Osteocyte (in vitro differentiated cells): ENCODE measurements around the gene EDEM1. TPM values are rescaled to one million over a fixed set of nuclear protein-coding genes. Genes with fewer than 3 reads are reported as not detected.
A peak's percentile ranks its signal among the peaks of the same experiment; 100 is the strongest.

ENCODE experiments used
- DNase-seq: peaks from one replicate; pipeline ENCODE4 v3.0.0; 2021; ENCODE audit warnings: mixed read lengths; ENCODE audit not compliant: unreplicated experiment; ENCODE audit errors: extremely low spot score
- H3K27ac Mint-ChIP-seq: one replicate; pipeline ENCODE4 v1.8.0; 2021; ENCODE audit warnings: mild to moderate bottlenecking, mixed read lengths; ENCODE audit not compliant: unreplicated experiment
- H3K27me3 Mint-ChIP-seq: one replicate; pipeline ENCODE4 v1.8.0; 2021; ENCODE audit warnings: mixed read lengths; ENCODE audit not compliant: unreplicated experiment
- H3K36me3 Mint-ChIP-seq: one replicate; pipeline ENCODE4 v1.8.0; 2021; ENCODE audit warnings: mixed read lengths; ENCODE audit not compliant: unreplicated experiment
- H3K4me1 Mint-ChIP-seq: one replicate; pipeline ENCODE4 v1.8.0; 2021; ENCODE audit warnings: mixed read lengths; ENCODE audit not compliant: unreplicated experiment
- H3K4me3 Mint-ChIP-seq: one replicate; pipeline ENCODE4 v1.8.0; 2021; ENCODE audit warnings: mild to moderate bottlenecking, moderate library complexity, mixed read lengths; ENCODE audit not compliant: unreplicated experiment
- H3K9me3 Mint-ChIP-seq: one replicate; pipeline ENCODE4 v1.8.0; 2021; ENCODE audit warnings: mixed read lengths; ENCODE audit not compliant: unreplicated experiment
- CTCF ChIP-seq: fragments of 200-600 bp; sonication (generic); IDR thresholded peaks from 2 replicates; pipeline ENCODE4 v1.5.0; 2021; ENCODE audit warnings: antibody characterized with exemption, mild to moderate bottlenecking, moderate library complexity
- total RNA-seq: library from RNA; stranded (reverse); gene quantifications from 2 replicates; pipeline ENCODE4 v1.2.1, GENCODE V29; 2021

The EDEM1 gene
- total RNA-seq, 1 donor from 2014 or later: 45.9 TPM

GRCh38 chr3:5185093-5185673 lies 2.3 kb upstream of the EDEM1 start:
- H3K4me1 Mint-ChIP-seq: peaks cover 21% of the 10 kb centered on the region
- no peak for DNase-seq
- no peaks in the 10 kb centered on the region for H3K9me3 Mint-ChIP-seq
- no peak overlapping the region for H3K27ac Mint-ChIP-seq
- H3K4me3 Mint-ChIP-seq: no peak overlapping the region
- H3K36me3 Mint-ChIP-seq: peaks cover 22% of the 10 kb centered on the region
- H3K27me3 Mint-ChIP-seq: no peaks in the 10 kb centered on the region
- TF ChIP-seq CTCF: no peak

GRCh38 chr3:5186089-5186857 lies 1.2 kb upstream of the EDEM1 start:
- TF ChIP-seq CTCF: no peak
- peak overlapping the region; percentile 94 for H3K4me3 Mint-ChIP-seq
- DNase-seq: no peak
- H3K36me3 Mint-ChIP-seq: peaks cover 14% of the 10 kb centered on the region
- H3K9me3 Mint-ChIP-seq: no peaks in the 10 kb centered on the region
- H3K27me3 Mint-ChIP-seq: no peaks in the 10 kb centered on the region
- peaks cover 26% of the 10 kb centered on the region for H3K4me1 Mint-ChIP-seq
- peak overlapping the region; percentile 94 for H3K27ac Mint-ChIP-seq

GRCh38 chr3:5186858-5187155 lies 700 bp upstream of the EDEM1 start:
- DNase-seq: no peak
- H3K27me3 Mint-ChIP-seq: no peaks in the 10 kb centered on the region

GRCh38 chr3:5187920-5188418 lies 462 bp downstream of the EDEM1 start:
- no peak for TF ChIP-seq CTCF
- Mint-ChIP-seq H3K27ac (peak overlapping the region; percentile 96), H3K4me3 (peak overlapping the region; percentile 94), H3K36me3 (peaks cover 7% of the 10 kb centered on the region), H3K27me3 (no peaks in the 10 kb centered on the region), H3K4me1 (peaks cover 34% of the 10 kb centered on the region), H3K9me3 (no peaks in the 10 kb centered on the region)
- no peak for DNase-seq

More at GRCh38 chr3:5186858-5187155, 700 bp upstream of the EDEM1 start:
- TF ChIP-seq CTCF: no peak
- no peaks in the 10 kb centered on the region for H3K9me3 Mint-ChIP-seq
- peak overlapping the region; percentile 94 for H3K4me3 Mint-ChIP-seq
- peaks cover 11% of the 10 kb centered on the region for H3K36me3 Mint-ChIP-seq
- H3K4me1 Mint-ChIP-seq: peaks cover 26% of the 10 kb centered on the region
- H3K27ac Mint-ChIP-seq: peak overlapping the region; percentile 94

- H3K4me3 Mint-ChIP-seq: peak overlapping the region; percentile 92
- H3K27me3 Mint-ChIP-seq: no peaks in the 10 kb centered on the region
- H3K4me1 Mint-ChIP-seq: peaks cover 35% of the 10 kb centered on the region
- H3K9me3 Mint-ChIP-seq: no peaks in the 10 kb centered on the region
- peak overlapping the region; percentile 96 for H3K27ac Mint-ChIP-seq
- TF ChIP-seq CTCF: no peak
- no peak for DNase-seq
- H3K36me3 Mint-ChIP-seq: peaks cover 7% of the 10 kb centered on the region
Observed at GRCh38 chr3:5188419-5189221, 1.1 kb downstream of the EDEM1 start.
